IMR-90 (cell line): ENCODE data around the gene ERMP1. TPM values are rescaled to one million over a fixed set of nuclear protein-coding genes. Genes with fewer than 3 reads are reported as not detected.
A peak's percentile ranks its signal among the peaks of the same experiment; 100 is the strongest.

Experiments used
- ATAC-seq: fragments of 200-7000 bp; cut with Tn5 transposase; 2 replicates; pipeline ENCODE4 v1.9.1; 2020; ENCODE audit warnings: low read depth, mild to moderate bottlenecking, moderate library complexity
- BruUV-seq: library from RNA; stranded (reverse); fragments of 400-500 nt; replicated peaks from 2 replicates; lab custom pipeline; 2021; lab: Mats Ljungman, UMichigan
- CTCF ChIA-PET: fragments of 300-600 bp; formaldehyde crosslinking; extraction: SDS; loops from one replicate; lab custom pipeline; 2021; ENCODE audit warnings: antibody characterized with exemption; lab: Yijun Ruan, JAX
- POLR2A ChIA-PET: fragments of 300-600 bp; sonication (Branson Sonifier 250); formaldehyde crosslinking; loops from one replicate; lab custom pipeline; 2022; ENCODE audit warnings: antibody characterized with exemption; ENCODE audit not compliant: unreplicated experiment; lab: Charles Lee
- DNase-seq: peaks from one replicate; pipeline ENCODE4 v3.0.0; 2013
- H2AFZ ChIP-seq: replicated peaks from 2 replicates; pipeline ENCODE3; 2013; ENCODE audit warnings: low read length, mild to moderate bottlenecking; ENCODE audit not compliant: poor library complexity
- H2AK5ac ChIP-seq: 2 replicates; pipeline ENCODE4 v1.6.1; 2013; ENCODE audit warnings: low read depth, low read length, inconsistent platforms
- H2AK9ac ChIP-seq: replicated peaks from 2 replicates; pipeline ENCODE3; 2013; ENCODE audit warnings: mild to moderate bottlenecking, low read depth, low read length, moderate library complexity; ENCODE audit not compliant: poor library complexity
- H2BK120ac ChIP-seq: 2 replicates; pipeline ENCODE4 v1.6.1; 2013; ENCODE audit warnings: low read depth, low read length, inconsistent platforms
- H2BK15ac ChIP-seq: 3 replicates; pipeline ENCODE4 v1.6.1; 2013; ENCODE audit warnings: low read depth, low read length, inconsistent platforms
- H2BK20ac ChIP-seq: 2 replicates; pipeline ENCODE4 v1.6.1; 2013; ENCODE audit warnings: low read depth, mild to moderate bottlenecking, inconsistent platforms, low read length, moderate library complexity
- H2BK5ac ChIP-seq: 2 replicates; pipeline ENCODE4 v1.6.1; 2013; ENCODE audit warnings: mild to moderate bottlenecking, low read depth, low read length, inconsistent platforms; ENCODE audit not compliant: poor library complexity, severe bottlenecking
- H3K14ac ChIP-seq: replicated peaks from 2 replicates; pipeline ENCODE4 v1.6.1; 2013; ENCODE audit warnings: low read depth, low read length, inconsistent platforms
- H3K18ac ChIP-seq: 2 replicates; pipeline ENCODE4 v1.6.1; 2013; ENCODE audit warnings: low read depth, low read length, control low read depth
- H3K23ac ChIP-seq: 2 replicates; pipeline ENCODE4 v1.6.1; 2013; ENCODE audit warnings: low read depth, low read length, inconsistent platforms
- H3K27ac ChIP-seq: 2 replicates; pipeline ENCODE4 v1.5.1; 2013; ENCODE audit warnings: mild to moderate bottlenecking, control low read depth, low read length; ENCODE audit not compliant: insufficient read depth
- H3K27me3 ChIP-seq: 2 replicates; pipeline ENCODE4 v1.6.1; 2013; ENCODE audit warnings: low read length; ENCODE audit not compliant: control insufficient read depth, insufficient read depth
- H3K36me3 ChIP-seq: 2 replicates; pipeline ENCODE4 v1.6.1; 2013; ENCODE audit warnings: low read length, mixed read lengths; ENCODE audit not compliant: control insufficient read depth, insufficient read depth
- H3K4ac ChIP-seq: 2 replicates; pipeline ENCODE4 v1.6.1; 2013; ENCODE audit warnings: low read depth, low read length, inconsistent platforms
- H3K4me1 ChIP-seq: 2 replicates; pipeline ENCODE4 v1.6.1; 2013; ENCODE audit warnings: low read length, mixed read lengths; ENCODE audit not compliant: control insufficient read depth, insufficient read depth
- H3K4me2 ChIP-seq: 2 replicates; pipeline ENCODE4 v1.6.1; 2013; ENCODE audit warnings: low read depth, mild to moderate bottlenecking, control low read depth, low read length, moderate library complexity
- H3K4me3 ChIP-seq: 2 replicates; pipeline ENCODE4 v1.5.1; 2013; ENCODE audit warnings: low read depth, mild to moderate bottlenecking, control low read depth, low read length, moderate library complexity; ENCODE audit not compliant: insufficient read depth
- H3K56ac ChIP-seq: 2 replicates; pipeline ENCODE4 v1.6.1; 2013; ENCODE audit warnings: low read length, inconsistent platforms; ENCODE audit not compliant: insufficient read depth; ENCODE audit errors: extremely low read depth
- H3K79me1 ChIP-seq, 2 experiments: 2 replicates each; pipeline ENCODE4 v1.6.1; 2013; ENCODE audit warnings: low read length in 2 of 2, inconsistent platforms in 1 of 2, low read depth in 1 of 2
- H3K9ac ChIP-seq: 2 replicates; pipeline ENCODE4 v1.6.1; 2013; ENCODE audit warnings: low read depth, low read length, control low read depth
- H3K9me1 ChIP-seq: 2 replicates; pipeline ENCODE4 v1.6.1; 2013; ENCODE audit warnings: low read length, inconsistent platforms; ENCODE audit not compliant: insufficient read depth
- H3K9me3 ChIP-seq: 2 replicates; pipeline ENCODE4 v1.6.1; 2013; ENCODE audit warnings: low read length; ENCODE audit not compliant: control insufficient read depth, insufficient read depth
- H4K20me1 ChIP-seq: 2 replicates; pipeline ENCODE4 v1.6.1; 2013; ENCODE audit warnings: low read length, inconsistent platforms; ENCODE audit not compliant: insufficient read depth
- H4K5ac ChIP-seq: 2 replicates; pipeline ENCODE4 v1.6.1; 2013; ENCODE audit warnings: mild to moderate bottlenecking, low read depth, low read length, control low read depth
- H4K8ac ChIP-seq, 2 experiments: 2 replicates each; pipeline ENCODE4 v1.6.1; 2013; ENCODE audit warnings: low read depth in 2 of 2, low read length in 2 of 2, control low read depth in 1 of 2, inconsistent platforms in 1 of 2
- H4K91ac ChIP-seq: 2 replicates; pipeline ENCODE4 v1.6.1; 2013; ENCODE audit warnings: low read depth, low read length, inconsistent platforms; ENCODE audit not compliant: insufficient read depth
- CEBPB ChIP-seq: IDR thresholded peaks from 2 replicates; pipeline ENCODE4 v1.6.1; 2012; ENCODE audit warnings: low read depth, low read length, improper control_type of control experiment
- MXI1 ChIP-seq: IDR thresholded peaks from 2 replicates; pipeline ENCODE4 v1.6.1; 2012; ENCODE audit warnings: low read depth, mild to moderate bottlenecking, low read length, moderate library complexity, borderline replicate concordance
- NFE2L2 ChIP-seq: fragments of 150-350 bp; IDR thresholded peaks from 2 replicates; pipeline ENCODE4 v1.6.1; 2016; ENCODE audit warnings: low read depth, mild to moderate bottlenecking, low read length
- whole genome bisulfite sequencing, 2 experiments: methylation state at CpG; one replicate each; pipeline versions ENCODE4 v1.1.5 to v1.1.7; 2013; ENCODE audit warnings: missing lambda C conversion rate in 2 of 2; ENCODE audit not compliant: insufficient read length in 1 of 2; ENCODE audit errors: extremely low coverage in 2 of 2; 5-methylcytosine and 5-hydroxymethylcytosine counted together
- dilution Hi-C: fragments of 300-500 bp; cut with HindIII; formaldehyde crosslinking; loops from one replicate; pipeline ENCODE4 v1.14.3; 2018; ENCODE audit warnings: low sequenced_read_pairs; ENCODE audit not compliant: unreplicated experiment
- in situ Hi-C: fragments of 300-500 bp; cut with MboI; formaldehyde crosslinking; loops from 3 replicates; pipeline ENCODE4 v1.14.3; 2019; ENCODE audit warnings: low sequenced_read_pairs, inconsistent platforms, mixed read lengths
- intact Hi-C: fragments of 100-400 bp; cut with micrococcal nuclease; formaldehyde crosslinking; loops from 2 replicates; pipeline ENCODE4 v1.10.0; 2022
- polyA plus RNA-seq, 3 experiments: library from polyadenylated mRNA; depleted of rRNA; stranded (reverse); fragments of >200 nt; gene quantifications; 2 replicates each; pipeline ENCODE4 v1.2.3, GENCODE V29; 2012; ENCODE audit warnings: low replicate concordance in 1 of 3
- total RNA-seq: library from RNA; depleted of rRNA; stranded (reverse); fragments of >200 nt; gene quantifications from 2 replicates; pipeline ENCODE4 v1.2.3, GENCODE V29; 2012

The ERMP1 gene
- total and polyA plus RNA-seq, 2 of the 4 experiments (the other 2 are of a cell fraction), result 2.2 to 4.7 TPM

DNA sequence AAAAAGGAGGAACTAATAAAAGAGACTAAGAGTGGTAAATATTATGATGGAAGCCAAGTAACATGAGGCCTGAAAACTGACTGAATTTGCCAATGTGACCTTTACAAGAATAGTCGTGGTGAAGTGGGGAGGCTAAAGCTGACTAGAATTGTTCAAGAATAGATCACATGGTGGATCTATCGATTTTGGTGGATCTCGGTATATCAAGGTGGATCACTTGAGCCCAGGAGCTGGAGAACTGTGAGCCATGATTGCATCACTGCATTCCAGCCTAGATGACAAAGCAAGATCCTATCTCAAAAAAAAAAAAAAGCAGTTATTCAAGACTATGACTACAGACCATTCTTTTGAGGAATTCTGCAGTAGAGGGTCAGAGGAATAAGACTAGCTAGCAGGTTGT, 15.1 kb downstream of the ERMP1 start:
- H4K91ac ChIP-seq, result no peak overlapping the region
- H4K20me1 ChIP-seq, result no peaks in the 10 kb centered on the region
- no peaks in the 10 kb centered on the region for H3K27me3 ChIP-seq
- H3K9me3 ChIP-seq, result no peaks in the 10 kb centered on the region
- no peak overlapping the region for H4K5ac ChIP-seq
- no peak overlapping the region for H2BK15ac ChIP-seq
- no peak overlapping the region for H2BK120ac ChIP-seq
- no peak overlapping the region for H3K4ac ChIP-seq
- 80% methylated on average over 1 of the region's 3 CpGs; no CpG with 5 or more reads in 1 of the 2 experiments for WGBS, 2 experiments
- in situ Hi-C loops, result no loop called here
- POLR2A ChIA-PET, result no interaction called here
- no peak overlapping the region for H2AFZ ChIP-seq
- H3K27ac ChIP-seq, result no peak overlapping the region
- dilution Hi-C loops, result no loop called here
- intact Hi-C loops, result no loop called here
- CTCF ChIA-PET, result interaction anchor here (0.6 to 0.7 kb wide), 2 partner anchors 51 to 108 kb away, joined by 4 to 5 read pairs; no protein-coding TSS in a partner anchor
- no peak overlapping the region for H3K23ac ChIP-seq
- H3K14ac ChIP-seq, result no peak overlapping the region
- H2AK5ac ChIP-seq, result no peak overlapping the region
- H4K8ac ChIP-seq, result no peak overlapping the region
- H3K4me3 ChIP-seq, result no peak overlapping the region
- no peaks in the 10 kb centered on the region for H3K4me1 ChIP-seq
- no peak overlapping the region for H3K9ac ChIP-seq
- no peak overlapping the region for H2BK5ac ChIP-seq
- H3K36me3 ChIP-seq, result peaks cover 1% of the 10 kb centered on the region; the same call in 1 of the 2 replicates
- no peak overlapping the region for H2AK9ac ChIP-seq
- H3K79me1 ChIP-seq, result no peaks in the 10 kb centered on the region
- DNase-seq (peak; percentile 73), ATAC-seq (peak; percentile 75)
- H3K56ac ChIP-seq, result no peak overlapping the region
- H3K4me2 ChIP-seq, result no peak overlapping the region
- no peaks in the 10 kb centered on the region for H3K9me1 ChIP-seq
- no TSS peak for BruUV-seq
- TF ChIP-seq MXI1 (no peak), CEBPB (peak; percentile 96), NFE2L2 (peak; percentile 55; the same call in 1 of the 2 replicates)
- peak overlapping the region; percentile 11; the same call in 1 of the 2 replicates for H2BK20ac ChIP-seq
- H3K18ac ChIP-seq, result no peak overlapping the region
